ENCODE measurements around the gene CEMIP.

GRCh38 chr15:80866936-80867335 lies 87.8 kb downstream of the CEMIP start:
- TF ChIP-seq CTCF (IDR thresholded peaks at IDR 0.05), result no peak
- TF ChIP-seq POLR2A (IDR thresholded peaks at IDR 0.05), result no peak
